A204.1 (cell line): ENCODE measurements around the gene DNAH14.
"Not testable (repeated sequence)": the region's sequence is repeated elsewhere in the genome, so short reads cannot be mapped to it uniquely, and the experiment has no call there.

Experiments
- FAIRE-seq: peaks from 2 replicates; lab custom pipeline; 2012; peaks lifted over from hg19 to GRCh38; lab: Jason Lieb, UNC

The DNAH14 gene

GRCh38 chr1:225156254-225156653, 226.8 kb downstream of the DNAH14 start:
- no peak for FAIRE-seq

GRCh38 chr1:225158291-225158690, 228.8 kb downstream of the DNAH14 start:
- no peak for FAIRE-seq

- FAIRE-seq, result no peak
Observed at GRCh38 chr1:225159793-225160192, 230.3 kb downstream of the DNAH14 start.

GRCh38 chr1:225177409-225177808, 247.9 kb downstream of the DNAH14 start:
- not testable (repeated sequence) for FAIRE-seq

- no peak for FAIRE-seq
Observed at GRCh38 chr1:225179686-225180085, 250.2 kb downstream of the DNAH14 start.

GRCh38 chr1:225182716-225183115, 253.2 kb downstream of the DNAH14 start:
- FAIRE-seq, result no peak

GRCh38 chr1:225191199-225191753, 261.8 kb downstream of the DNAH14 start:
- FAIRE-seq, result no peak

GRCh38 chr1:225201447-225201846, 272.0 kb downstream of the DNAH14 start:
- no peak for FAIRE-seq

- no peak for FAIRE-seq
Observed at GRCh38 chr1:225207791-225208190, 278.3 kb downstream of the DNAH14 start.

GRCh38 chr1:225209153-225209552, 279.7 kb downstream of the DNAH14 start:
- FAIRE-seq, result no peak

- FAIRE-seq, result not testable (repeated sequence)
Observed at GRCh38 chr1:225210180-225210579, 280.7 kb downstream of the DNAH14 start.

GRCh38 chr1:225211694-225212442, 282.4 kb downstream of the DNAH14 start:
- not testable (repeated sequence) for FAIRE-seq

GRCh38 chr1:225224287-225224686, 294.8 kb downstream of the DNAH14 start:
- FAIRE-seq, result no peak

- no peak for FAIRE-seq
Observed at GRCh38 chr1:225225681-225226080, 296.2 kb downstream of the DNAH14 start.

GRCh38 chr1:225228871-225229303, 299.4 kb downstream of the DNAH14 start:
- no peak for FAIRE-seq

- not testable (repeated sequence) for FAIRE-seq
Observed at GRCh38 chr1:225229429-225229828, 300.0 kb downstream of the DNAH14 start.

- no peak for FAIRE-seq
Observed at GRCh38 chr1:225230483-225230882, 301.0 kb downstream of the DNAH14 start.

- FAIRE-seq, result not testable (repeated sequence)
Observed at GRCh38 chr1:225232930-225233329, 303.5 kb downstream of the DNAH14 start.

GRCh38 chr1:225242611-225243010, 313.1 kb downstream of the DNAH14 start:
- FAIRE-seq, result no peak

- no peak for FAIRE-seq
Observed at GRCh38 chr1:225250432-225250831, 321.0 kb downstream of the DNAH14 start.

GRCh38 chr1:225253173-225253572, 323.7 kb downstream of the DNAH14 start:
- FAIRE-seq, result no peak

- no peak for FAIRE-seq
Observed at GRCh38 chr1:225253784-225254183, 324.3 kb downstream of the DNAH14 start.

- no peak for FAIRE-seq
Observed at GRCh38 chr1:225254676-225255075, 325.2 kb downstream of the DNAH14 start.

- no peak for FAIRE-seq
Observed at GRCh38 chr1:225257081-225257480, 327.6 kb downstream of the DNAH14 start.
